Lower lobe of right lung (tissue), 2 donors: ENCODE data around the gene KIRREL3. TPM values are rescaled to one million over a fixed set of nuclear protein-coding genes. Genes with fewer than 3 reads are reported as not detected.
A peak's percentile ranks its signal among the peaks of the same experiment; 100 is the strongest.

ENCODE experiments used
- ATAC-seq, 2 donors: fragments of 200-7000 bp; cut with Tn5 transposase; one replicate each; pipeline ENCODE4 v1.9.1; 2020 to 2022; ENCODE audit warnings: mild to moderate bottlenecking in 2 of 2, moderate library complexity in 2 of 2
- DNase-seq: peaks from one replicate; pipeline ENCODE4 v3.0.0-alpha.2; 2020
- H3K27ac ChIP-seq: fragments of 200-600 bp; one replicate; pipeline ENCODE4 v1.8.0; 2022
- H3K27me3 ChIP-seq: fragments of 200-600 bp; one replicate; pipeline ENCODE4 v1.8.0; 2022; ENCODE audit warnings: low read depth
- H3K36me3 ChIP-seq: fragments of 200-600 bp; one replicate; pipeline ENCODE4 v1.8.0; 2022; ENCODE audit warnings: mild to moderate bottlenecking
- H3K4me1 ChIP-seq: fragments of 200-600 bp; one replicate; pipeline ENCODE4 v1.8.0; 2022
- H3K4me3 ChIP-seq: fragments of 200-600 bp; one replicate; pipeline ENCODE4 v1.8.0; 2022; ENCODE audit warnings: mild to moderate bottlenecking
- H3K9me3 ChIP-seq: fragments of 200-600 bp; one replicate; pipeline ENCODE4 v1.8.0; 2022
- intact Hi-C: fragments of 100-400 bp; cut with DNase I; formaldehyde crosslinking; loops from one replicate; pipeline ENCODE4 v1.11.0; 2022
- total RNA-seq: library from RNA; stranded (reverse); fragmentation: NEBNext Ultra II Directional; extraction: Animal tissue kit (Norgen Biotek cat#: 25700); gene quantifications from one replicate; pipeline ENCODE4 v1.2.1, GENCODE V29; 2021
- TF ChIP-seq, protein P1 (sequence below): fragments of 200-600 bp; IDR thresholded peaks from one replicate; pipeline ENCODE4 v1.8.0; 2022; ENCODE audit warnings: antibody characterized with exemption, mild to moderate bottlenecking
- donor health status: DM: no; HTN: yes; CAD: no; lungs with severe emphysema.

KIRREL3 gene
- total RNA-seq, 1 donor from 2014 or later: 0.15 TPM

- TF ChIP-seq, protein P1, sequence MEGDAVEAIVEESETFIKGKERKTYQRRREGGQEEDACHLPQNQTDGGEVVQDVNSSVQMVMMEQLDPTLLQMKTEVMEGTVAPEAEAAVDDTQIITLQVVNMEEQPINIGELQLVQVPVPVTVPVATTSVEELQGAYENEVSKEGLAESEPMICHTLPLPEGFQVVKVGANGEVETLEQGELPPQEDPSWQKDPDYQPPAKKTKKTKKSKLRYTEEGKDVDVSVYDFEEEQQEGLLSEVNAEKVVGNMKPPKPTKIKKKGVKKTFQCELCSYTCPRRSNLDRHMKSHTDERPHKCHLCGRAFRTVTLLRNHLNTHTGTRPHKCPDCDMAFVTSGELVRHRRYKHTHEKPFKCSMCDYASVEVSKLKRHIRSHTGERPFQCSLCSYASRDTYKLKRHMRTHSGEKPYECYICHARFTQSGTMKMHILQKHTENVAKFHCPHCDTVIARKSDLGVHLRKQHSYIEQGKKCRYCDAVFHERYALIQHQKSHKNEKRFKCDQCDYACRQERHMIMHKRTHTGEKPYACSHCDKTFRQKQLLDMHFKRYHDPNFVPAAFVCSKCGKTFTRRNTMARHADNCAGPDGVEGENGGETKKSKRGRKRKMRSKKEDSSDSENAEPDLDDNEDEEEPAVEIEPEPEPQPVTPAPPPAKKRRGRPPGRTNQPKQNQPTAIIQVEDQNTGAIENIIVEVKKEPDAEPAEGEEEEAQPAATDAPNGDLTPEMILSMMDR: no peak
- Histone ChIP-seq H3K9me3 (no peaks in the 10 kb centered on the region), H3K27me3 (no peaks in the 10 kb centered on the region), H3K4me3 (no peak overlapping the region), H3K36me3 (no peaks in the 10 kb centered on the region), H3K27ac (no peak overlapping the region), H3K4me1 (no peaks in the 10 kb centered on the region)
- ATAC-seq (peak; percentile 92 to 95), DNase-seq (no peak)
- intact Hi-C loops: no loop called here
Measured at GRCh38 chr11:126824035-126824607, 176.4 kb downstream of the KIRREL3 start.

GRCh38 chr11:126823274-126823673 lies 177.3 kb downstream of the KIRREL3 start:
- TF ChIP-seq, protein P1: no peak
- Histone ChIP-seq H3K4me1 (no peaks in the 10 kb centered on the region), H3K9me3 (no peaks in the 10 kb centered on the region), H3K4me3 (no peak overlapping the region), H3K27ac (no peak overlapping the region), H3K27me3 (no peaks in the 10 kb centered on the region), H3K36me3 (no peaks in the 10 kb centered on the region)
- intact Hi-C loops: no loop called here
- DNase-seq: no peak
- ATAC-seq: no peak

- intact Hi-C loops: no loop called here
Measured at GRCh38 chr11:126821827-126822226, 178.7 kb downstream of the KIRREL3 start.

DNA sequence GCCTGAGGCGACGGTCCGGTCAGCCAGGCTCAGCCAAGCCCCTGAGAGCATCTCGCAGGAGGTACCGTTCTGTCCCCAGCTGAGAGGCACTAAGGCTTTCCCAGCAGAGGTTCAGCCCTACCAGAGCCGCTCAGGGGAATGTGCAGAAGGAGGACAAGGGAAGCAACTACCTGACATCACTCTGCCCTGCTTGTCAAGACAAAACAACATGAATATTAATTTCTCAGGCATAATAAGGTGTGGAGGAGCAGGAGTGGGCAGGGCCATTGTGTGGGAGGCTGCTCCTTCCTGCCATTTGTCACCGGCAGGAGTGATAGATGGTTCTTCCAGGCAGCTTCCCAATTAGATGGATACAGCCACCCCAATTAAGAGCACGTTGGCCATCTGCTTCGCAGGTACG lies 181.4 kb downstream of the KIRREL3 start:
- H3K4me1 ChIP-seq: no peaks in the 10 kb centered on the region
- intact Hi-C loops: no loop called here
- no peak overlapping the region for H3K4me3 ChIP-seq
- DNase-seq: no peak
- H3K27me3 ChIP-seq: no peaks in the 10 kb centered on the region
- TF ChIP-seq, protein P1: no peak
- no peaks in the 10 kb centered on the region for H3K36me3 ChIP-seq
- ATAC-seq: no peak
- H3K27ac ChIP-seq: no peak overlapping the region
- H3K9me3 ChIP-seq: no peaks in the 10 kb centered on the region

More at GRCh38 chr11:126821827-126822226, 178.7 kb downstream of the KIRREL3 start:
- ATAC-seq (no peak), DNase-seq (no peak)
- Histone ChIP-seq H3K9me3 (no peaks in the 10 kb centered on the region), H3K4me3 (no peak overlapping the region), H3K36me3 (no peaks in the 10 kb centered on the region), H3K27ac (no peak overlapping the region), H3K27me3 (no peaks in the 10 kb centered on the region), H3K4me1 (no peaks in the 10 kb centered on the region)
- TF ChIP-seq, protein P1: no peak

GRCh38 chr11:126817523-126818450 lies 182.8 kb downstream of the KIRREL3 start:
- Histone ChIP-seq H3K4me3 (no peak overlapping the region), H3K27ac (no peak overlapping the region), H3K9me3 (no peaks in the 10 kb centered on the region), H3K27me3 (no peaks in the 10 kb centered on the region), H3K4me1 (no peaks in the 10 kb centered on the region), H3K36me3 (no peaks in the 10 kb centered on the region)
- DNase-seq (no peak), ATAC-seq (no peak)
- intact Hi-C loops: no loop called here
- TF ChIP-seq, protein P1: no peak
